AG04449 (cell line): Measurements from ENCODE around the gene PSME4.

Source experiments
- CTCF ChIA-PET: fragments of 350-600 bp; formaldehyde crosslinking; extraction: SDS; loops from one replicate; lab custom pipeline; 2021; ENCODE audit warnings: antibody characterized with exemption; lab: Yijun Ruan, JAX
- POLR2A ChIA-PET: fragments of 400-600, 350-600 bp; formaldehyde crosslinking; extraction: SDS; loops from one replicate; lab custom pipeline; 2020; ENCODE audit warnings: antibody characterized with exemption, inconsistent platforms; lab: Yijun Ruan, JAX
- DNase-seq: peaks from one replicate; pipeline ENCODE4 v3.0.0-alpha.2; 2010; ENCODE audit warnings: low read depth, low spot score
- H3K4me3 ChIP-seq: 2 replicates; pipeline ENCODE4 v1.5.1; 2011; ENCODE audit warnings: low read depth, mild to moderate bottlenecking, control low read depth, low read length
- TF ChIP-seq, protein P1 (sequence below): IDR thresholded peaks from one replicate; pipeline ENCODE4 v1.5.1; 2011; ENCODE audit warnings: mild to moderate bottlenecking, moderate library complexity, low read length, control low read depth, inconsistent platforms; ENCODE audit not compliant: insufficient read depth; ENCODE audit errors: missing control alignments

PSME4 gene

DNA sequence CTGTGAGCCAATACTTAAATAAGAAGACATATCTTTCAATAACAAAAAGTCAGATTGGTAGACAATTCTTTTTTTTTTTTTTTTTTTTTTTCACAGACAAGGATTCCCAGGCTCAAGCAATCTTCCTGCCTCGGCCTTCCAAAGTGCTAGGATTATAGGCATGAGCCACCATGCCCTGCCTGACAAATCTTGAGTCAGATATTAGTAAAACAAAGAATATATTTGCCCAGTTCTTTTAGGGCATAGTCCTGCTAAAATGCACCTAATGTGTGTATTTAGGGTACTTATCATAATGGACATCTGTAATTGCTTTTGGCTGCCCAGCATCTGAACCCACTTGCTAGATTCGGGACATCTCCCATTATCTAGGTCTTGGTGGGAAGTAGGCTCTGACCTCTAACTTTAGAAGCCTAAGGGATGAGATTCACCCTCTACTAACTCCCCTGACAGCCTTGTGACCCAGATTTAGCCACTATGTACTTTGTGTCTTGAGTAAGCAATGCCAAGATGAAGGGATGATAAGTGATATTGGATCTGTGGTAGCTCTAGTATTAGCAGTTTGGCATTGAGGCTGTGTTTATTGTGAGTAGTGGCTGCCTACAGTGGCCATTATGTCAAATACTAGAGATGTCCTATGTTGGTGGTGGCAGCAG is 18.5 kb upstream of the PSME4 start:
- CTCF ChIA-PET, result no interaction called here
- POLR2A ChIA-PET, result no interaction called here
- no peak overlapping the region for H3K4me3 ChIP-seq
- DNase-seq, result no peak
- TF ChIP-seq, protein P1, sequence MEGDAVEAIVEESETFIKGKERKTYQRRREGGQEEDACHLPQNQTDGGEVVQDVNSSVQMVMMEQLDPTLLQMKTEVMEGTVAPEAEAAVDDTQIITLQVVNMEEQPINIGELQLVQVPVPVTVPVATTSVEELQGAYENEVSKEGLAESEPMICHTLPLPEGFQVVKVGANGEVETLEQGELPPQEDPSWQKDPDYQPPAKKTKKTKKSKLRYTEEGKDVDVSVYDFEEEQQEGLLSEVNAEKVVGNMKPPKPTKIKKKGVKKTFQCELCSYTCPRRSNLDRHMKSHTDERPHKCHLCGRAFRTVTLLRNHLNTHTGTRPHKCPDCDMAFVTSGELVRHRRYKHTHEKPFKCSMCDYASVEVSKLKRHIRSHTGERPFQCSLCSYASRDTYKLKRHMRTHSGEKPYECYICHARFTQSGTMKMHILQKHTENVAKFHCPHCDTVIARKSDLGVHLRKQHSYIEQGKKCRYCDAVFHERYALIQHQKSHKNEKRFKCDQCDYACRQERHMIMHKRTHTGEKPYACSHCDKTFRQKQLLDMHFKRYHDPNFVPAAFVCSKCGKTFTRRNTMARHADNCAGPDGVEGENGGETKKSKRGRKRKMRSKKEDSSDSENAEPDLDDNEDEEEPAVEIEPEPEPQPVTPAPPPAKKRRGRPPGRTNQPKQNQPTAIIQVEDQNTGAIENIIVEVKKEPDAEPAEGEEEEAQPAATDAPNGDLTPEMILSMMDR, result no peak

DNA sequence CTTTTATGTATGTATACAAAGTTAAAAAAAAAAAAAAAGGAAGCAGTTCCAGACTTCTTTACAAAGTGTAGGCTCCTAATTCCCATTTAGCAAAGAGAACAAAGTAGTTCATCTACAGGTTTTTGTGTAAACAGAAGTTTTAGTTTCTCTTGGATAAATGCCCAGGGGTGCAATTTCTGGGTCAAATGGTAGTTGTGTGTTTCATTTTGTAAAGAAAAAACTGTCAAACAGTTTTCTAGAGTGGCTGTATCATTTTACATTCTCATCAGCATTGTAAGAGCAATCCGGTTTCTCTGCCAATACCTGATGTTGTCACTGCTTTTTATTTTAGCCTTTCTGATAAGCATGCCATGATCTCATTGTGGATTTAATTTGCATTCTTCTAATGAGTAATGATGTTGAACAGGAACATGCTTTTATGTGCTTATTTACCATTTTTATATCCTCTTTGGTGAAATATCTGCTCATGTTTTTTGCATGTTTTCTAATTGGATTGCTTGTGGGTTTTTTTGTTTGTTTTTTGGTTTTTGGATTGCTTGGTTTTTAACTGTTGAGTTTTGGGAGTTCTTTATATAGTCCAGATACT is 16.6 kb upstream of the PSME4 start:
- DNase-seq, result no peak
- TF ChIP-seq, protein P1, result no peak
- CTCF ChIA-PET, result no interaction called here
- H3K4me3 ChIP-seq, result no peak overlapping the region
- POLR2A ChIA-PET, result no interaction called here

DNA sequence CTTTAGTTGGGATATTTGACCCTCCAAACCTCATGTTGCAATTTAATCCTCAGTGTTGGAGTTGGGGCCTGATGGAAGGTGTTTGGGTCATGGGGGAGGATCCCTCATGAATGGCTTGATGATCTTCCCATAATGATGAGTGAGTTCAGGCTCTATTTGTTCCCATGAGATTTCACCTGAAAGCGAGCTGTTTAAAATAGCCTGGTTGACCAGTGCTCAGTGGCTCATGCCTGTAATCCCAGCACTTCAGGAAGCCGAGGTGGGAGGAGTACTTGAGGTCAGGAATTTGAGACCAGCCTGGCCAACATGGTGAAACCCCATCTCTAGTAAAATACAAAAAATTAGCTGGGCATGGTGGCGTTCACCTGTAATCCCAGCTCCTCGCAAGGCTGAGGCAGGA is 14.9 kb upstream of the PSME4 start:
- CTCF ChIA-PET, result no interaction called here
- POLR2A ChIA-PET, result no interaction called here
- H3K4me3 ChIP-seq, result no peak overlapping the region
- TF ChIP-seq, protein P1, result no peak
- DNase-seq, result no peak

DNA sequence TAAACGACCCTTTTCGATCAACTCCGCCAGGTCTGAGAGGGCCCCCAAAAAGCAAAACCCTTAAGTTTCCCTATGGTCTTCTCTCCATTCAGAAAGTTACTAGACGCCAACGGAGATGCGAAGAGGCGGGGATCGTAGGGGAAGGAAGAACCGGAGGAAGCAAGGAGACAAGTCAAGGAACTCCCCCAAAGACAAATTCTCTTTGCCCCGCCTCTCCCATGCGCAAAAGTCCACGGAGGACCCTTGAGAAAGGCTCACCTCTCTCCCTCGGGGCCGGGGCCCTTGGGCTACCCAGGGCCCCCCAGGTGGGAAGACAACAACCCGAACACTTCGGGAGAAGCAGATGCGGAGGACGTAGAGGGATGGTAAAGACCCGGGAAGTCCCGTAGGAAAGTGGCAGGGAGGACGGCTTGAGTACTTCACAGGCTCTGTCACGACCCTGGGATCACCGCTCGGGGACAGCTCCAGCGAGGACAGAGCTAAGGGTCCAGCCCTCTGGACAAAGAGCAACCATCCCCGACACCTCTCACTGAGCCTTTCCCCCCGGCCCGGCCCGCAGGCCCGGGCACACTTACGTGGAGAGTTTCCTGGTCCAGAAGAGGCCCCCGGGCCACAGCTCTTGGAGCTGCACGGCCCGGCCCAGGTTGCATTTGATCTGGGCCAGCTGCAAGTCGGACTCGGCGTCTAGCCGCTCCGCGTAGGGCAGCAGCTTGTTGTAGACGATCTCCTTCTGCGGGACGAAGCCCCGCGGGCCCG is 647 bp downstream of the PSME4 start:
- DNase-seq, result no peak
- H3K4me3 ChIP-seq, result peak overlapping the region; percentile 90
- TF ChIP-seq, protein P1, result no peak
- CTCF ChIA-PET, result interaction anchor here (0.9 to 1.1 kb wide), 2 partner anchors 10 to 146 kb away, joined by 3 to 4 read pairs; no protein-coding TSS in a partner anchor
- POLR2A ChIA-PET, result interaction anchor here (0.6 to 1.1 kb wide), 4 partner anchors 11 to 738 kb away, joined by 3 to 5 read pairs (median 3); no protein-coding TSS in a partner anchor

DNA sequence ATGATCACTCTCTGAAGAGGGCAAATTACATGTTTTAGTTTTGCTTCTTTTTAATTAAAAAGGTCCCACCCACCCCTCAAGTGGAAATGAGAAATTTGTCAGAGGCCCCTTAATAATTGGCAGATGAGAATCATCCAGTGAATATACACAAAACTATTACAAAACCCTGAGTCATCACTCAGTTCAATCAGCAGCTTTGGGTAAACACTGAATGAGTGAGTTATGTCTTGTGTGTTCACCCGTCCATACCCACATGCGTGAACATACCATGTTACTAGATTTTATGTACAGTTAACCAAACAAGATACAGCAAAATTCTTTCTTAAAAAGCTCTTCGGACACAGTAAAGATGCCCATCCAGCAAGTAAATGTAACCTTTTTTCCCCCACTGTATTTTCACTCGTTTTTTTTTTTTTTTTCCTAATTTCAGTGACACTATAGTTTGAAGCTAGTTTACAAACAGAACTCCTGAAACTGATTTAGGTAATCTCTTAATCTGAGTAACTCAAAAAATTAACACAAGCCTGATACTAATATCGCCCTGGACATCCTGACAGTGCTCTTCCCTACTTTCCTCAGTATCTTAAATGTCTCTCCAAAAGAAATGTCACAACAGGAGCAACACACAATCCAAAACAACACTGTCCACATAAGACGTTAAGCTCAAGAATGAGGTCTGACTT is 1.4 kb downstream of the PSME4 start:
- DNase-seq, result no peak
- ChIA-PET CTCF (interaction anchor here (0.9 to 1.1 kb wide), 2 partner anchors 10 to 147 kb away, joined by 3 to 4 read pairs; no protein-coding TSS in a partner anchor), POLR2A (interaction anchor here (0.6 to 1.1 kb wide), 4 partner anchors 10 to 738 kb away, joined by 3 to 5 read pairs (median 3); no protein-coding TSS in a partner anchor)
- TF ChIP-seq, protein P1, result no peak
- H3K4me3 ChIP-seq, result peak overlapping the region; percentile 90
